Left lung (tissue), 10 donors: Measurements from ENCODE around the gene SRCIN1. TPM values are rescaled to one million over a fixed set of nuclear protein-coding genes. Genes with fewer than 3 reads are reported as not detected.
A peak's percentile ranks its signal among the peaks of the same experiment; 100 is the strongest.

Source experiments
- ATAC-seq: fragments of 200-7000 bp; cut with Tn5 transposase; one replicate; pipeline ENCODE4 v1.9.1; 2020; ENCODE audit warnings: moderate library complexity
- DNase-seq, 4 donors: peaks; one replicate each; pipeline ENCODE4 v3.0.0-alpha.2; 2013 to 2020
- H3K27ac ChIP-seq, 2 donors: fragments of 200-600 bp; sonication (generic) in 1 of 2; one replicate each; pipeline versions ENCODE4 v1.5.0 to v1.8.0; 2020 to 2021
- H3K27me3 ChIP-seq, 2 donors: fragments of 200-600 bp; sonication (generic) in 1 of 2; one replicate each; pipeline versions ENCODE4 v1.5.0 to v1.8.0; 2020 to 2021
- H3K36me3 ChIP-seq, 2 donors: fragments of 200-600 bp; sonication (generic) in 1 of 2; one replicate each; pipeline versions ENCODE4 v1.5.0 to v1.8.0; 2020 to 2021
- H3K4me1 ChIP-seq, 2 donors: fragments of 200-600 bp; one replicate each; pipeline ENCODE4 v1.8.0; 2021
- H3K4me3 ChIP-seq, 2 donors: fragments of 200-600 bp; sonication (generic) in 1 of 2; one replicate each; pipeline versions ENCODE4 v1.5.0 to v1.8.0; 2020 to 2021; ENCODE audit warnings: mild to moderate bottlenecking in 1 of 2
- H3K9me3 ChIP-seq, 2 donors: fragments of 200-600 bp; sonication (generic) in 1 of 2; one replicate each; pipeline versions ENCODE4 v1.5.0 to v1.8.0; 2020 to 2021
- intact Hi-C, 2 donors: fragments of 100-400 bp; cut with DNase I; formaldehyde crosslinking; loops; one replicate each; pipeline versions ENCODE4 v1.11.2 to v1.14.2; 2022
- polyA plus RNA-seq, 6 donors: library from polyadenylated mRNA; unstranded; fragments of 120-200 nt; gene quantifications; one replicate each; pipeline ENCODE4 v1.2.1, GENCODE V29; 2013; ENCODE audit not compliant: insufficient read length in 6 of 6
- total RNA-seq, 2 donors: library from RNA; stranded (reverse); fragmentation: NEBNext Ultra II Directional; extraction: Animal tissue kit (Norgen Biotek cat#: 25700); gene quantifications; one replicate each; pipeline ENCODE4 v1.2.1, GENCODE V29; 2021
- TF ChIP-seq, protein P1 (sequence below), 2 donors: fragments of 200-600 bp; sonication (generic) in 1 of 2; IDR thresholded peaks; one replicate each; pipeline versions ENCODE4 v1.5.0 to v1.8.0; 2021; ENCODE audit warnings: antibody characterized with exemption in 2 of 2
- donor health status: DM: no; HTN: yes; CAD: no.
- donor health status: DM: no; HTN: no; CAD: no.

Gene SRCIN1
- total and polyA plus RNA-seq, 8 donors = 2.7 to 10.6 (median 7.4) TPM

GRCh38 chr17:38592487-38592886 lies 13.3 kb downstream of the SRCIN1 start:
- Histone ChIP-seq H3K4me1 (peaks cover 0 to 19% of the 10 kb centered on the region in 2 donors), H3K27me3 (peaks cover 11 to 100% of the 10 kb centered on the region in 2 donors), H3K36me3 (no peaks in the 10 kb centered on the region), H3K9me3 (no peaks in the 10 kb centered on the region), H3K4me3 (no peak overlapping the region), H3K27ac (no peak overlapping the region)
- intact Hi-C loops = no loop called here
- DNase-seq (no peak), ATAC-seq (no peak)
- TF ChIP-seq, protein P1, sequence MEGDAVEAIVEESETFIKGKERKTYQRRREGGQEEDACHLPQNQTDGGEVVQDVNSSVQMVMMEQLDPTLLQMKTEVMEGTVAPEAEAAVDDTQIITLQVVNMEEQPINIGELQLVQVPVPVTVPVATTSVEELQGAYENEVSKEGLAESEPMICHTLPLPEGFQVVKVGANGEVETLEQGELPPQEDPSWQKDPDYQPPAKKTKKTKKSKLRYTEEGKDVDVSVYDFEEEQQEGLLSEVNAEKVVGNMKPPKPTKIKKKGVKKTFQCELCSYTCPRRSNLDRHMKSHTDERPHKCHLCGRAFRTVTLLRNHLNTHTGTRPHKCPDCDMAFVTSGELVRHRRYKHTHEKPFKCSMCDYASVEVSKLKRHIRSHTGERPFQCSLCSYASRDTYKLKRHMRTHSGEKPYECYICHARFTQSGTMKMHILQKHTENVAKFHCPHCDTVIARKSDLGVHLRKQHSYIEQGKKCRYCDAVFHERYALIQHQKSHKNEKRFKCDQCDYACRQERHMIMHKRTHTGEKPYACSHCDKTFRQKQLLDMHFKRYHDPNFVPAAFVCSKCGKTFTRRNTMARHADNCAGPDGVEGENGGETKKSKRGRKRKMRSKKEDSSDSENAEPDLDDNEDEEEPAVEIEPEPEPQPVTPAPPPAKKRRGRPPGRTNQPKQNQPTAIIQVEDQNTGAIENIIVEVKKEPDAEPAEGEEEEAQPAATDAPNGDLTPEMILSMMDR (IDR thresholded peaks at IDR 0.05) = no peak

DNA sequence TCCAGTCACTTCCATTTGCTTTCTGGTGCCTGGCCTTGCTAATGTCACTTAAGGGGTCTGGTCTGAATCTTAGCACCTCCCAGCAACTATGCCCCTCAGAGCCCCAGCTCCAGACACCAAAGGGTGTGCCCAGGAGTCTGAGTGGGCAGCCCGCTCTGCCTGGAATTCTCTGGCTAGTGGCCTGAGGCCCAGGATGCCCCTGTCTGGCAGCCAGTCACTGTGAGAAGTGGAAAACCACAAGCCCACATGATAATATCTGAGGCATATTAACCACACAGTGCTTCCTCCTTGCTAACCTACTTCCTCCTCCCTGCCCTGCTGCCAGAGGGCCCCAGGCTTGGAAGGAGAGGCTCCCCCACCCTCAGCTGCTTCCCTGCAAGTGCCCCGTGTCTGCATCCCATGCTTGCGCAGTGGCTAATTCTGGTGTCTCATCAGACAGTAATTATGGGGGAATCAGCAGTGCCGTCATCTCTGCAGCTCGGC lies 14.0 kb downstream of the SRCIN1 start:
- H3K4me1 ChIP-seq = peaks cover 0 to 19% of the 10 kb centered on the region in 2 donors
- TF ChIP-seq, protein P1 (IDR thresholded peaks at IDR 0.05) = no peak
- DNase-seq (peak in 1 of 4 donors; percentile 63), ATAC-seq (peak; percentile 67)
- H3K9me3 ChIP-seq = no peaks in the 10 kb centered on the region
- H3K27me3 ChIP-seq = peaks cover 11 to 100% of the 10 kb centered on the region in 2 donors
- no peak overlapping the region for H3K4me3 ChIP-seq
- no peaks in the 10 kb centered on the region for H3K36me3 ChIP-seq
- H3K27ac ChIP-seq = no peak overlapping the region
- intact Hi-C loops = no loop called here

GRCh38 chr17:38590988-38591758 lies 14.6 kb downstream of the SRCIN1 start:
- DNase-seq (peak in 1 of 4 donors; percentile 67), ATAC-seq (peak; percentile 76)
- Histone ChIP-seq H3K9me3 (no peaks in the 10 kb centered on the region), H3K27me3 (peaks cover 11 to 100% of the 10 kb centered on the region in 2 donors), H3K36me3 (no peaks in the 10 kb centered on the region), H3K4me3 (no peak overlapping the region), H3K4me1 (peaks cover 0 to 19% of the 10 kb centered on the region in 2 donors), H3K27ac (no peak overlapping the region)
- intact Hi-C loops = no loop called here
- TF ChIP-seq, protein P1 (IDR thresholded peaks at IDR 0.05) = no peak

- Histone ChIP-seq H3K27me3 (peaks cover 11 to 100% of the 10 kb centered on the region in 2 donors), H3K9me3 (no peaks in the 10 kb centered on the region), H3K4me1 (peaks cover 0 to 19% of the 10 kb centered on the region in 2 donors), H3K4me3 (no peak overlapping the region), H3K36me3 (no peaks in the 10 kb centered on the region), H3K27ac (no peak overlapping the region)
- intact Hi-C loops = no loop called here
- TF ChIP-seq, protein P1 (IDR thresholded peaks at IDR 0.05) = no peak
- ATAC-seq (no peak), DNase-seq (no peak)
Measured at GRCh38 chr17:38589462-38590114, 16.2 kb downstream of the SRCIN1 start.

DNA sequence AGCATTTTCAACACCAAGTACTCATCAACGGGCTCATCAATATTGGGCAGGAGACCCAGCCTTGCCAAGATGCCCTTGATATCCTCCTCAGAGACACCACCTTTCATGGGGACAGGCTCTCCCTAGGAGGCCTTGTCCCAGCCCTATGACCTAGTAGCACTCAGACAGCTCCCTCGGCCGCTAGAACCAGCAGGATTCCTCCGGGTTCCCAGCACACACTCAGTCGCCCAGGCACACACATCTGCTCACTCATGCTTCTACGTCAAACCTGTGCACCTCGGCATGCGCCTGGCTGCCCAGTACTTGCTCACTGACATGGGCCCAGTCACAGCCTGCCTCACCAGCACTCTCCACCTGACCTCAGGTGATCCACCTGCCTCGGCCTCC lies 17.0 kb downstream of the SRCIN1 start:
- Histone ChIP-seq H3K4me3 (no peak overlapping the region), H3K27ac (no peak overlapping the region), H3K4me1 (peaks cover 0 to 19% of the 10 kb centered on the region in 2 donors), H3K36me3 (no peaks in the 10 kb centered on the region), H3K9me3 (no peaks in the 10 kb centered on the region), H3K27me3 (peaks cover 5 to 100% of the 10 kb centered on the region in 2 donors)
- ATAC-seq (no peak), DNase-seq (no peak)
- TF ChIP-seq, protein P1 (IDR thresholded peaks at IDR 0.05) = no peak
- intact Hi-C loops = no loop called here
